IPS-18c (cell line): ENCODE measurements around the gene CRMP1.
"Not testable (repeated sequence)": the region's sequence is repeated elsewhere in the genome, so short reads cannot be mapped to it uniquely, and the experiment has no call there.

Source experiments
- H3K4me3 ChIP-seq: 2 replicates; pipeline ENCODE4 v1.7.0; 2013; ENCODE audit warnings: low read depth, mild to moderate bottlenecking, low read length, moderate library complexity; ENCODE audit not compliant: insufficient read depth
- H3K9me3 ChIP-seq: one replicate; pipeline ENCODE4 v1.6.1; 2013; ENCODE audit warnings: mild to moderate bottlenecking, low read length, moderate library complexity; ENCODE audit not compliant: control insufficient read depth, insufficient read depth

CRMP1 gene

GRCh38 chr4:5843573-5844530, 49.0 kb downstream of the CRMP1 start:
- Histone ChIP-seq H3K4me3 (no peak overlapping the region), H3K9me3 (peaks cover 2% of the 10 kb centered on the region)

- H3K4me3 ChIP-seq: no peak overlapping the region
Measured at GRCh38 chr4:5842456-5842855, 50.4 kb downstream of the CRMP1 start.

GRCh38 chr4:5839751-5840674, 52.9 kb downstream of the CRMP1 start:
- H3K9me3 ChIP-seq: peaks cover 2% of the 10 kb centered on the region
- H3K4me3 ChIP-seq: no peak overlapping the region

More at GRCh38 chr4:5842456-5842855, 50.4 kb downstream of the CRMP1 start:
- H3K9me3 ChIP-seq: peaks cover 2% of the 10 kb centered on the region

- H3K9me3 ChIP-seq: peaks cover 2% of the 10 kb centered on the region
Measured at GRCh38 chr4:5839332-5839731, 53.6 kb downstream of the CRMP1 start.

GRCh38 chr4:5837483-5837882, 55.4 kb downstream of the CRMP1 start:
- H3K9me3 ChIP-seq, H3K4me3 ChIP-seq: not testable (repeated sequence)

More at GRCh38 chr4:5839332-5839731, 53.6 kb downstream of the CRMP1 start:
- no peak overlapping the region for H3K4me3 ChIP-seq

- peaks cover 4% of the 10 kb centered on the region for H3K9me3 ChIP-seq
- H3K4me3 ChIP-seq: no peak overlapping the region
Measured at GRCh38 chr4:5836943-5837342, 55.9 kb downstream of the CRMP1 start.

GRCh38 chr4:5828005-5828391, 64.9 kb downstream of the CRMP1 start:
- H3K9me3 ChIP-seq: no peaks in the 10 kb centered on the region
- H3K4me3 ChIP-seq: no peak overlapping the region

GRCh38 chr4:5827108-5828004, 65.5 kb downstream of the CRMP1 start:
- Histone ChIP-seq H3K9me3 (no peaks in the 10 kb centered on the region), H3K4me3 (no peak overlapping the region; the same call in 1 of the 2 replicates)

GRCh38 chr4:5826437-5827107, 66.3 kb downstream of the CRMP1 start:
- Histone ChIP-seq H3K4me3 (no peak overlapping the region; the same call in 1 of the 2 replicates), H3K9me3 (no peaks in the 10 kb centered on the region)

GRCh38 chr4:5825321-5826041, 67.4 kb downstream of the CRMP1 start:
- Histone ChIP-seq H3K9me3 (no peaks in the 10 kb centered on the region), H3K4me3 (no peak overlapping the region)

- Histone ChIP-seq H3K9me3 (no peaks in the 10 kb centered on the region), H3K4me3 (no peak overlapping the region)
Measured at GRCh38 chr4:5824635-5825034, 68.3 kb downstream of the CRMP1 start.

- no peak overlapping the region for H3K4me3 ChIP-seq
- no peaks in the 10 kb centered on the region for H3K9me3 ChIP-seq
Measured at GRCh38 chr4:5824227-5824626, 68.7 kb downstream of the CRMP1 start.

- H3K4me3 ChIP-seq: no peak overlapping the region
- H3K9me3 ChIP-seq: no peaks in the 10 kb centered on the region
Measured at GRCh38 chr4:5823542-5824211, 69.2 kb downstream of the CRMP1 start.

GRCh38 chr4:5822619-5823018, 70.3 kb downstream of the CRMP1 start:
- Histone ChIP-seq H3K4me3 (no peak overlapping the region), H3K9me3 (no peaks in the 10 kb centered on the region)

- H3K9me3 ChIP-seq: no peaks in the 10 kb centered on the region
- H3K4me3 ChIP-seq: no peak overlapping the region
Measured at GRCh38 chr4:5821665-5822358, 71.1 kb downstream of the CRMP1 start.
